HG02885 (cell line): ENCODE results near the gene CCDC106.

Experiments
- ATAC-seq: cut with Tn5 transposase; IDR thresholded peaks from one replicate; pipeline ENCODE4 v1.9.1; 2021; ENCODE audit warnings: mild to moderate bottlenecking; ENCODE audit not compliant: unreplicated experiment, poor library complexity

The CCDC106 gene

GRCh38 chr19:55635334-55635717 lies 12.7 kb upstream of the CCDC106 start:
- ATAC-seq = no peak

- ATAC-seq = no peak
These were observed 12.1 kb upstream of the CCDC106 start for GRCh38 chr19:55635856-55636440.

GRCh38 chr19:55636723-55637122 lies 11.3 kb upstream of the CCDC106 start:
- ATAC-seq = no peak

- ATAC-seq = no peak
These were observed 10.5 kb upstream of the CCDC106 start for GRCh38 chr19:55637534-55637933.

GRCh38 chr19:55638864-55639359 lies 9.1 kb upstream of the CCDC106 start:
- ATAC-seq = no peak

GRCh38 chr19:55640043-55640576 lies 7.9 kb upstream of the CCDC106 start:
- ATAC-seq = no peak

GRCh38 chr19:55640577-55641425 lies 7.2 kb upstream of the CCDC106 start, which contains the start of gene ZNF580:
Gene ZNF580, plus strand, starts transcription at chr19:55641002. Its CDS starts 1,507 bp downstream, at chr19:55642509.
- ATAC-seq = peak; percentile 40

GRCh38 chr19:55641426-55642152 lies 6.4 kb upstream of the CCDC106 start:
- no peak for ATAC-seq

- no peak for ATAC-seq
These were observed 5.6 kb upstream of the CCDC106 start for GRCh38 chr19:55642153-55643002.

- no peak for ATAC-seq
These were observed 4.8 kb upstream of the CCDC106 start, which contains the start of gene ZNF581 for GRCh38 chr19:55643003-55643886. Gene ZNF581, plus strand, starts transcription at chr19:55643649. Its CDS starts 923 bp downstream, at chr19:55644572.

- no peak for ATAC-seq
These were observed 4.2 kb upstream of the CCDC106 start for GRCh38 chr19:55643887-55644176.

GRCh38 chr19:55644191-55644833 lies 3.7 kb upstream of the CCDC106 start:
- no peak for ATAC-seq

GRCh38 chr19:55644842-55645511 lies 3.0 kb upstream of the CCDC106 start:
- no peak for ATAC-seq

- no peak for ATAC-seq
These were observed 2.5 kb upstream of the CCDC106 start for GRCh38 chr19:55645512-55645881.

GRCh38 chr19:55646889-55647731 lies 902 bp upstream of the CCDC106 start:
- no peak for ATAC-seq

GRCh38 chr19:55648585-55649267 lies 714 bp downstream of the CCDC106 start:
- no peak for ATAC-seq
